NCI-H82 treated with DMSO at 0.1 percent for 48 hours (cell line): Measurements from ENCODE around the gene PIK3R1.

Source experiments
- DNase-seq: peaks from one replicate; lab custom pipeline; 2025; ENCODE audit not compliant: unreplicated experiment; lab: John Stamatoyannopoulos, UW

The PIK3R1 gene

DNA sequence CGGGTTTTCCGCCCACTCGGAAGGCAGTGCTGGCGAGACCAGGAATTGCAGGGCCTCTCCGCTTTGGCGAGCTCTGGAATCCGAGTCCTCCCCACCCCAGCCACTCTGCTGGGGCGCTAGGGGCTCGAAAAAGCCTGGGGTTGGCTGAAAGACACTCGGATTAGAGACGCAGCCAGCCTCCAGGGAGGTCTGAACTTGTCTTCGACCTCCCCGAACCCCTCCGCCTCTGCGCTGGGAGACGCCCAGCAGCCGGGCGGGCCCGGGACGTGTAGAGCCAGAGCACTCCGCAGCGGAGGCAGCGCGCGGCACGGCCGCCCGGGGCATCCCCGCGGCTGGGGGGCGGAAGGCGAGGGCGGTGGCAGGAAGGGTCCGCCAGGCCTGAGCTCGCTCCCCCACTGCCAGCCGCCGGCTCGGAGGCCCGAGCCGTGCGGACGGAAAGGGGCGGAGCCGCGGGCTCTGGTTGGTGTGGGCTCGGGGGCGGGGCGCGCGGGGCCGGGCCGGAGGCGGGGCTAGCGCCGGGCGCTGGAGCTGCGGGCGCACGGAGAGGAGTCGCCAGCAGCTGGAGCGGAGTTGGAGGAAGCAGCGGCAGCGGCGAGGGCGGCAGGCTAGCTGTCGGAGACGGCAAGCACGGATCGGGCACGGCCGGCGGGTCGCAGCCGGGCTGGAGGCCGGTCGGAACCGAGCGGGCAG lies at the start of gene PIK3R1:
Gene PIK3R1, plus strand, starts transcription at position 549 of the 690 bp plus-strand sequence. CDS start 10,920 bp downstream, outside the sequence.
- peak; percentile 54 for DNase-seq

DNA sequence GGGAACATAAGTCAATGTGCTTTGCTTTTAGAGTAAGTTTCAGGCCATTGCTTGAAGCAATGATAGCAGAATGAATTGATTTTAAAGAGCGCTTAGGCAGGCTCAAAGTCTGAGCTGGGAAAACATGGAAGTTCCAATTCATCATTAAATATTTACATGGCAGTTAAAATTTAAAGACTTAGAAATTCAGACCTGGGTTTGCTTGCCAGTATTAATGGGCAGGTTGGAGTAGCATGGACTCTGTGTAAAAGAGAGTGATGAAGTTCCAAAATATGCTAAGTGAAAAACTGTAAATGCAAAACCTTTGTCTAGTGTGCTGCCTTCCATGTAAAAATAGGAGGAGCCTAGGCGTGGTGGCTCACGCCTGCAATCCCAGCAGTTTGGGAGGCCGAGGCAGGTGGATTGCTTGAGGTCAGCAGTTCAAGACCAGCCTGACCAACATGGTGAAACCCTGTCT lies 48.3 kb upstream of the PIK3R1 start:
- no peak for DNase-seq

DNA sequence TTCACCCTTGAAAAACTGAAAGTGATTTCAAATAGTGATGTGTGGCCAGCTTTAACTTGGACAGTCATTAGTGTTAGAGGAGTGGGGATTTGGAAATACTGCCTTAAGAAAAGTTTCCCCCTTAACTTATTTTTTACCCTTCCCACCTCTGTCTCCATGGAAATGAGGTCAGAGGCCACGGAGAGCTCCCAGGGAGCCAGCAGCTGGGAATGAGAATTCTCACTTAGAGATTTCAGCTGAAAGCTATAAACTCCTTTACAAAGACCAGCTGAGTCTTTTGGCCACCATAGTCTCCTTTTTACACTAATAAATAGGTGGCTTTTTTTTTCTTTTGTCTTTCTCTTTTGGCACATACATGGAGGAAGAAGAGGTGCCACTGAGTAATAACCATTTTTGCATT lies 45.7 kb upstream of the PIK3R1 start:
- DNase-seq: no peak

DNA sequence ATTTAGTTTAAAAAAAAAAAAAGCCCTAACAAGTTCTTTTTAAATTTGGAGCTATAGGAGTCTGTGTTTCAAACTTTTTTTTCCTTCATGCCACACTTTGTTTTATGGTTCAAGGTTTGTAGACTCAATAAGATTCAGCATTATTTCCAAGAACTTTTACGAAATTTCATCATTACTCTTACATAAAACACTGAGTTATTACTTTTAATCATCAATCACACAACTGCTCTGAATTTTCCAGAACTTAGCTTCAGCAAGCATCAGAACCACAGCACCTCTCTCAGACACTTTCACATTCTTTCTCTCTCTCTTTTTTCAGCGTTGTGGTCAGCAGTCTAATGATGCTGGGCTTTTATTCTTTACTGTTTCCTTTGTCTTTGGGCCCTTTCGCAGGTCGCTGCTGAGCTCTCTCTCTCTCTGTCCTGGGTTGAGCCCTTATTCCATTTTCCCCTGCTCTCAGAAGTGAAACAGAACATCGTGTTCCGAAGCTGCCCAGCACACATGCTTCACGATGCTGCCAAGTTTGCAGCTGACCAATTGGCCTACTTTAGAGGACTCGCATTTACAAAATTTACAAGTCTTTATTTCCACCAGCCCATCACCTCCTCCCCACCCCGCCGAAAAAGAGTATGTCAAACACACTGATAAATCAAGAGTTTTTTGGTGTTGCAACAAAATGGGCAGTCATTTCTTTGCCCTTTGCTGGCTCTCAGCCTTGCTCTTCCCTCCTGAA lies 44.6 kb upstream of the PIK3R1 start:
- DNase-seq: no peak

DNA sequence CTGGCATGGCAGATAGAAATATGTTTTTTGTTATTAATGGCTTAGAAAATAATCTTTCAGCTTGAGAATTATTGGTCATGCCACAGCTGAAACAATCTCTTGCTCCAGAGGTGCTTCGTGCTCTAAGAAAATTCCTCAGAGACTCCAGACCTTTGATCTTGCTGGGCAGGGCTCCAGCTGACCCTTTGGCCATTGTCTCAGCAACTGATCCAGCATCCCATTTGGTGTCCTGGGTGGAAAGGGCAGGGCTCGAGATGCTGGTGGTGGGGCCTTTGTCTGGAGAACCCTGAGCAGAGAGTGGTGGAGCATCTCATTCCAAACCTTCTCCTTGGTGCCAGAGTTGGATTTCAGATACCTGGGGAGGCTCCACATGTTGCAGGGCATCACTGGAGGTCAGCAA lies 43.2 kb upstream of the PIK3R1 start:
- DNase-seq: no peak

DNA sequence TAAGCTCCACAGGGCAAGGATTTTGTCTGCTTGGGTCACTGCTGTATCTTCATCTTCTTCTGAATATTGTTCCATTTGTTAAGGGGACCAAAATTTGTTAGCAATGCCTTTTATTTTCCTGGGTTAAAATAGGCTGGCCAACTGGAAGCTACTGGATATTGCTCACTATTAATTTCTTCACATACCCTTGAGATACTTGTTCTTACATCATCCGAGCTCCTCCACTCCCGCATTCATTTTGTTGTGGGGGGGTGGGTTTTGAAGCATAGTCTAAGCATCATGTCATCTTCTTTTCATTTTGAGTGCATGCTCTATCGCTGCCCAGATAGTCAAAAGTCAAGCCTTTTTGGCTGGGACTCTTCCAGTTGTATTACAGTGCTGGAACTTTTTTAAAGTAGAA lies 42.5 kb upstream of the PIK3R1 start:
- no peak for DNase-seq

DNA sequence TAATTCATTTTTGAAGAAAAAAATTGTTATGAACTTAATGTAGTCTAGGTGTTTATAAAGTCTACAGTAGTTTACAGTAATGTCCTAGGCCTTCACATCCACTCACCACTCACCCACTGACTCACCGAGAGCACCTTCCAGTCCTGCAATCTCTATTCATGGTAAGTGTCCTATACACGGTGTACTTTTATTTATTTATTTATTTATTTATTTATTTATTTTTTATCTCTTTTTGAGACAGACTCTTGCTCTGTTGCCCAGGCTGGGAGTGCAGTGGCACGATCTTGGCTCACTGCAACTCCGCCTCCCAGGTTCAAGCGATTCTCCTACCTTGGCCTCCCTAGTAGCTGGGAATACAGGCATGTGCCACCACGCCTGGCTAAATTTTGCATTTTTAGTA lies 39.3 kb upstream of the PIK3R1 start:
- no peak for DNase-seq

DNA sequence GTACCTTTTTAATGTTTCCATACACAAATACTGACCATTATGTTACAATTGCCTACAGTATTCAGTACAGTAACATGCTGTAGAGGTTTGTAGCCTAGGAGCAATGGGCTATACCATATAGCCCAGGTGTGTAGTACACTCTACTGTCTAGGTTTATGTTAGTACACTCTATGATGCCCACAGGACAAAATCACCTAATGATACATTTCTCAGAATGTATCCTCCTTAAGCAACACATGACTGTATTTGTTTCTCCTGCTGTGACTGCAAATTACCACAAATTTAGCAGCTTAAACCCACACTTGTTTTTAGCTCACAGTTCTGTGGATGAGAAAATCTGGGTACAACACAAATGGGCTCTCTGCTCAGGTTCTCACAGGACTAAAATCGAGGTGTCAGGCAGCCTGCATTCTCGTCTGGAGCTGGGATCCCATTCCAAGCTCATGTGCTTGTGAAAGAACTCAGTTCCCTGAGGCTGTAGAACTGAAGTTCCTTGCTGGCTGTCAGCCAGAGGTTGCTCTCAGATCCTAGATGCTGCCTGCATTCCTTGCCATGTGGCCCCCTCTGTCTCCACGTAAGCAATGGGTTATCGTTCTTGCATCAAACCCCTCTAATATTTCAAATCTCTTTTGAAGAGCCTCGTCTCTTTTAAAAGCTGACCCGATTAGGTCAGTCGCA lies 38.6 kb upstream of the PIK3R1 start:
- DNase-seq: no peak

DNA sequence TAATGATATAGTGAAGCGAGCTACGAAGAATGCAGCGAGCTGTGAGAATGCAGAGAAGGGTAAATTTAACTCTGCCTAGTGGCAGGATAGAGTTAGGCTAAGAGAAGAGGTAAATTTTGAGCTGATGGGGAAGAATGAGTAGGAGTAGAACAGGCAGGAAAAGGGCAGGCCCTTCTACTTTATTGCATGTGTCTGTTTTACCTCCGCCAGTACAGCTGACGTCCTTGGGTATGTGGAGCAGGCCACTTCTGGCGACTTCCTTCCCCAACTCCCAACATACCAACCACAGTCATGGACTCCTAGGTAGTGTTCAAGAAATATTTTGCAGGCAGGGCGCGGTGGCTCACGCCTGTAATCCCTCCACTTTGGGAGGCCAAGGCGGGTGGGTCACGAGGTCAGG lies 37.9 kb upstream of the PIK3R1 start:
- DNase-seq: no peak

DNA sequence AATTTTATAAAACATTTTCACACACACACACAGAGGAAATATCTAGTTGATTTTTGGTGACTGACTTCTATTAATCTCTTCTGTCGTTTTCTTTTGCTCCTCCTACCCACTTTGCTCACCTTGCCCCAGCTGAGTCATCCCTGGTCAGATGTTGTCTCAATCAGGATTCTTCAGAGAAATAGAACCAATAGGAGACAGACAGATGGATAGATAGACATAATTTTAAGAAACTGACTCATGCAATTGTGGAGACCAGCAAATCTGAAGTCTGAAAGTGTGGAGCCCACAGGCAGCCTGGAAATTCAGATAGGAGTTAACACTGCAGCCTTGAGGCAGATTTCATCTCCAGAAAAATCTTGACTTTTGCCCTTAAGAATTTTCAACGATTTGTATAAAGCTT lies 37.0 kb upstream of the PIK3R1 start:
- no peak for DNase-seq

DNA sequence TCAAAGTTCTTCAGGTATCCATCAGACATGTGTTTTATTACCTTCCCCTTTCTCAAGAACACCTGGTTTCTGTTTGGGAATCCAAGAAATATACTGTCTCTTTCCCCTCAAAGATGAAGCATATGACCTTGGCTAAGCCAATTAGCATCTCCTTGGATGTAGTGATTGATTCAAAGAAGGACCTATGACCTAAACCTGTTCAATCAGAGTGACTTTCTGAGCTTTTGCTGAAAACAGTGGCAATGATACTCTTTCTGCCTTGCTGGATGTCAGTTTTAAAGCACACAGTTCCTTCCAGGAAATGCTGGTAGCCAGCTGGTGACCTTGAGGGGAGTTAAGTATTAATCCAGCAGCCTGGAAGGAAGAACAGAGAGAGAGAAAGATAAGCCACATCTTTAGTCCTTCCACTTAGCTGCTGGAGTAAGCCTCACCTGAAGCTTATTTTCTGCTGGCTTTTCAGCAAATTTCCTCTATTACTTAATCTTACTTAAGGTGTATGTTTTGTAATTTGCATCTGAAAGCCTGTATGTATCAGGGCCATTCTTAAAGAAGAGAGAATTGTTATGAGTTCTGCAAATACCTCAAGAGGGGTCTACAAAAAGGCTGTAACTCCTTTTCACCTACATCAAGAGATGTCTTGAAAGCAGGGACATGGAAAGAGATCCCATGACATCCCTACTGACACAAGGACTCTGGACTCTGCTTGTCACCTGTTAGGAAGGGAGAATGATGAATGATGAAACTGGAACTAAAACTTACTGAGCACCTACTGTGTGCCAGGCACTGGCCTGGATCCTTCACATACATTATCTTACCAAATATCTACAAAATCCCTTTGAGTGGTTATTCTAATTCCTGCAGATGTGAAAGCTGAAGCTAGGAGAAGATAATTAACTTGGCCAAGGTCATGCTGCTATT lies 35.2 kb upstream of the PIK3R1 start:
- no peak for DNase-seq

DNA sequence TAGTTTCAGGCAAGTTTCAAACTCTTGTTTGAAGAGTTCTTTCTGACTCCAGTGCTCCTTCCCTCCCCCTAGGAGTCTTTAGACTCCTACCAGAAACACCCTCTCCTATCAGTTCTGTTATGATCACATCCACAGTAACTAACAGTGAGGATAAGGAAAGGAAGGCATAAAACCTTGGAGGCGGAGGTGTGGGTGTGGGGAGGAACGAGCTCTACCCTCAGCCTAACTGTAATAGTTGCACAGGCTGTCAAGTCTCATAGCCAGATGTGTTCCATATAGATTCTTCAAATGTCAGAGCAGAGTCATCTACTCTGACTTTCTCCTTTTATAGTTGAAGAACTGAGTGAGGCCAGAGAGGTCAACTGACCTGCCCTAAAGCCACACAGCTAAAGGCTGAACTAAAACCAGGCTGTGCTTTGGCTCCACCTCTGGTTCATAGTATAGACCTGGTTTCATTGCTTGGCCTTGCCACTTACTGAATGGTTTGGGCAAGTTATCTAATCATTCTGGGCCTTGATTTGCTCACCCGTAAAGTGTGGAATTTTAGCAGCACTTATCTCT lies 34.4 kb upstream of the PIK3R1 start:
- DNase-seq: no peak

DNA sequence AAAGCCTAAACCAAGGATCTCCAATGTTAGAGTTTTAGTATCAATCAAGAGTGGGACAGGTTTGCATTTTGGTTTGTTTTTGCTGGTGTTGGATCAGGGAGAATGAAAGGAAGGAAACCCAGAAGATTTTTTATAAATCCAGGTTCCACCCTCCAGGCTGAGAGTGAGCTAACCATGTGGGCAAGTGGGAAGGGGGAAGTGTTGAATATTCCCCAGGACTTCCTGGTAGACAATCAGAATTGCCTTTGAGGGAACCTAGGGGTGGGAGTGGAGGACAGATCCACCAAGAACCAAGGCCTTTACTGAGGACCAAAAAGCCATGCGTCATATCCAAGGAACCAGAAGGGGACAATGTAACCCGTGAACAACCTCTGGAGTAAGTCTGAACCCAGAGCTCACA lies 33.5 kb upstream of the PIK3R1 start:
- DNase-seq: no peak

DNA sequence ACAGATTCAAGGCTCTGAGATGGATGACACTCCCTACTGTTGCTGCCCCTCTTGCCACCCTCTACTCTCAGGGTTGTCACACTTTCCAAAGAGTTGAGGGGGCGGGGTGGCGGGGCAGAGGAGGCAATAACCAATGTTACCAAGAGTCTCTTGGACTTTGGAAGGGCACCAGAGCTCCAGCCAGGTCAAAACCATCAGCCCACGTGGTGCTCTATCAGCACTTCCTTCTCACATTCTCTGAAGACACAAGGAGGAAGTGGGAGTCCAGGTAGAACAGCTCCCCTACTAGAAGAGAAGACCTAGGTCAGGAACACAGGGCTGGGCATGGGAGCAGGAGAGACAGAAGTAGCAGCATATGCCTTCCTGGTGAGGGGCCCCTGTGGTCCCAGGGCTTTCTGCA lies 33.0 kb upstream of the PIK3R1 start:
- no peak for DNase-seq

DNA sequence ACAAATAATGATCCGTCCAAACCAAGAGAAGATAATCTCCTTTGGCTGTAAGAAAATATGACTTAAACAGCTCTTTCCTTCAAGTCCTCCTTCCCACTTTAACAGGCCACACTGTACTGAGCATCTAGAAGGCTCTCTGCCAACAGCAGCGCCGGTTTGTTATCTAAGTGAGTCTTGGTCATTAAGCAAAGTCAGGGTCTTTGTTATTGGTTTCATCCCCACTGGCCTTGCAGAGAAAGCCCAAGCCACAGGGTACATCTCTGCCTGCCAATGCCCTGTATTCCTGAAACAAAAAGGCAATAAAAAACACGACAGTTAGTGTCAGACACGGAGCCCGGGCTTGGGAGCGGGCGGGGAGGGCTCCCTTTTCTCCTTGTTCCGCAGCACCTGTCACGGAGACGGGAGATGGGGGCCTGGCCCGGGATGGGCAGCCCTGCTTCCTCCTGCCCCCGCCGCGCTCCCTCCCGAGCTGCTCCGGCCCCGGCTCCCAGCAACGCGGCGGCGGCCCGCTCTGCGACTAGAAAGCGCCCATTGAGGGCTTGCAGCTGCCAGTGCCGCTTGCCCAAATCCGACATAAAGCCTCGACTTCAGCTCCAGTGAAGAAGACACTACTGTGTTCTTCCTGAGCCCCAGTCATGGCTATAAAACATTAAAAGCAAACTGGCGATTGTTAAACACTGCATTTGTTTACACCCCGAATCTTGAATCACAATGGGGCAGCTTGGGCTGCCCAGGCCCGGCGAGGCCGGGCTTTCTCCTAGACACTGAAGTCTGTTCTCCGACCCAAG lies 28.1 kb upstream of the PIK3R1 start:
- DNase-seq: no peak

DNA sequence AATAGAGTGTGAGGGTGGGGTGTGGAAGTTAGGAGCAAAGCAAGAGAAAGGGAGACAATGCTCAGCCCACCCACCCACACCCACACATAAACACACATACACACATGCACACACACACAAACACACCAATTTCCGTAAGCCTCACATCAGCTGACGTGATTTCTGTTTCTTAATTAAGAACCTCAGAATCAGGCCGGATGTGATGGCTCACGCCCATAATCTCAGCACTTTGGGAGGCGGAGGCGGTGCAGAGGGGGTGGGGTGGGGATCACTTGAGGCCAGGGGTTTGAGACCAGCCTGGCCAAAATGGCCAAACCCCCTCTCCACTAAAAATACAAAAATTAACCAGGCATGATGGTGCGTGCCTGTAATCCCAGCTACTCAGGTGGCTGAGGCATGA lies 26.4 kb upstream of the PIK3R1 start:
- DNase-seq: no peak

DNA sequence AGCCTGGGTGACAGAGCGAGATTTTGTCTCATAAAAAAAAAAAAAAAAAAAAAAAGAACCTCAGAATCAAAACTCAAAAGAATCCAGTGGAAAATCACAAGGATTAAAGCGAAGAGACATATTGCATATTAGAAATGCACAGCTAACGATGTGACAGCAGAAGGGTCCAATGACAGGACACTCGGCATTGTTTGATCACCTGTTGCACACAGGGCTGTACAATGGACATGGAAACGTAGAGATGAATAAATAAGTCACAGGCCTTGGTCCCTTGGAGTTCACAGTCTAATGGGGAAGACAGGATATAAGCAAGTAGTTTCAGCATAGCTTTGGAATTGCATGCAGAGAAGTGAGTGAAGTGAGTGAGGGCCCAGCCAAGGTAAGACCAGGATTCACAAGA lies 25.9 kb upstream of the PIK3R1 start:
- no peak for DNase-seq

DNA sequence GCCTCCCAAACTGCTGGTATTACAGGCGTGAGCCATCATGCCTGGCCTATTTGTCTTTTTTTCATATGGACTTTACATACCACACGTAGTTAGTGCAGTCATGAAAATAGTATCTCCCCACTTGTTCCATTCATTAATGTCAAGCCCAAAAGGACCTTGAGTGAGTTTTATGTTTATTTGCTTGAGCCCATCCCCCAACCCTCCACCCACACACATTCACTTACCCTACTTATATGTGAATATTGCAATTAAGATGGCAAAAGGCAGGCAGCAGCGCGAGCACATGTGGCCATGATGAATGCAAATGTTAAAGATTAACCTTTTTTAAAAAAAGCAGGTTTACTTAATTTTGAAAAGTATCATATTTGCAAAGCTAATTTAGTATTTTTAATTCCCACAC lies 24.9 kb upstream of the PIK3R1 start:
- DNase-seq: no peak

DNA sequence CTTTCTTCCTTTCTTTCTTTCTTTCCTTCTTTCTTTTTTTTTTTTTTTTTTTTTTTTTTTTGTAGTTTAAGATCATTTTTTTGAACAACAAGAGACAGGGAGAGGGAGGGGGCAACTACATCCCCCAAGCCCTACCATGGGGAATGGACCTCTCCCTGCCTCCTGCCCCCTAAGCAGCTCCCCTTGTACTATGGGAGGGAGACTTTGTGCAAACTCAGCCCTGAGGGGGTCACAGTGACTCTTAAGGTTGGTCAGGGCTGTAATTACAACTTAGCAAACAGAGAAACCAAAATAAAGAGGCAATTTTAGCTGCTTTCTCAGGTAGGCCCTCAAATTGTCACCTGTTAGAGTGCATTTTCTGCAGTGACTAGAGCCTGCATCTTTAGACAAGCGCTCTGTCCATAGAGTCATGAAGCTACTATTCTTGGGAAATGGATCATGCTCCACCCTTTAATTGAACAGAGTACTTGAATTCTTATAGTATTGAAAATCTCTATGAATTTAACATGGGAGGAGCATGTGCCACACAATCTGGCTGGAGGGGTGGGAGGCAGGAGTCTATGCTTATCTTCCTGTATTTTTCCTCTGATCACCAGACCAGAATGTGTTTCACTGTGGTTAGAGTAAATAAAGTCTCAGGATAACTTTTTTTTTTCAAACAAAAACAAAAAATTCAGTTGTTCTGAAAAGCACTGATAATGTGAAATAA lies 24.3 kb upstream of the PIK3R1 start:
- no peak for DNase-seq
